HepG2 (cell line): Measurements from ENCODE around the gene PWP1. TPM values are rescaled to one million over a fixed set of nuclear protein-coding genes. Genes with fewer than 3 reads are reported as not detected.

Experiments
- CAMTA2 ChIP-seq: sonication (generic); formaldehyde crosslinking; IDR thresholded peaks from 2 replicates; pipeline ENCODE4 v1.4.0; 2020; ENCODE audit warnings: mild to moderate bottlenecking, missing genetic modification reagents, borderline replicate concordance
- HNRNPH1 ChIP-seq: fragments of 200-400 bp; formaldehyde crosslinking; optimal IDR thresholded peaks from 2 replicates; pipeline ENCODE3; 2017; ENCODE audit warnings: mild to moderate bottlenecking, low read depth, low read length
- MNT ChIP-seq: fragments of 450-650 bp; IDR thresholded peaks from 2 replicates; pipeline ENCODE4 v1.6.1; 2016
- NAIF1 ChIP-seq: sonication (generic); formaldehyde crosslinking; IDR thresholded peaks from 2 replicates; pipeline ENCODE4 v1.5.0; 2020; ENCODE audit warnings: mild to moderate bottlenecking, missing genetic modification reagents, borderline replicate concordance
- NONO ChIP-seq, 2 experiments: fragments of 450-650 bp in 1 of 2; sonication (generic) in 1 of 2; formaldehyde crosslinking in 1 of 2; IDR thresholded peaks in 1 of 2; conservative IDR thresholded peaks in 1 of 2; 2 replicates each; pipeline versions ENCODE4 v1.6.1 to v1.8.0; 2017 to 2022; ENCODE audit warnings: mild to moderate bottlenecking in 1 of 2, missing genetic modification reagents in 1 of 2, moderate library complexity in 1 of 2
- POLR2AphosphoS5 ChIP-seq: IDR thresholded peaks from 2 replicates; pipeline ENCODE4 v1.6.1; 2012; ENCODE audit warnings: low read depth, low read length
- SPEN ChIP-seq: sonication (generic); formaldehyde crosslinking; IDR thresholded peaks from 2 replicates; pipeline ENCODE4 v1.5.1; 2020; ENCODE audit warnings: low read depth, mild to moderate bottlenecking, missing genetic modification reagents
- SRSF9 ChIP-seq: fragments of 200-400 bp; formaldehyde crosslinking; IDR thresholded peaks from 2 replicates; pipeline ENCODE4 v1.6.1; 2018; ENCODE audit warnings: borderline replicate concordance, mild to moderate bottlenecking, low read depth, low read length; ENCODE audit not compliant: insufficient read depth, poor library complexity, severe bottlenecking
- SYNCRIP ChIP-seq: fragments of 200-400 bp; formaldehyde crosslinking; IDR thresholded peaks from 2 replicates; pipeline ENCODE4 v1.6.1; 2018; ENCODE audit warnings: mild to moderate bottlenecking, low read depth, low read length; ENCODE audit not compliant: insufficient read depth
- TRIM24 ChIP-seq: sonication (generic); formaldehyde crosslinking; IDR thresholded peaks from 2 replicates; pipeline ENCODE4 v1.8.0; 2022; ENCODE audit warnings: mild to moderate bottlenecking, missing genetic modification reagents
- ZBTB34 ChIP-seq: sonication (generic); formaldehyde crosslinking; IDR thresholded peaks from 2 replicates; pipeline ENCODE4 v1.8.0; 2022; ENCODE audit warnings: mild to moderate bottlenecking, missing genetic modification reagents
- ZBTB44 ChIP-seq: sonication (generic); formaldehyde crosslinking; IDR thresholded peaks from 2 replicates; pipeline ENCODE4 v1.4.0; 2020; ENCODE audit warnings: missing genetic modification reagents
- ZEB1 ChIP-seq: IDR thresholded peaks from 2 replicates; pipeline ENCODE4 v1.6.1; 2012; ENCODE audit warnings: mild to moderate bottlenecking, low read depth, inconsistent platforms; ENCODE audit not compliant: insufficient replicate concordance
- ZFP36L1 ChIP-seq: sonication (generic); formaldehyde crosslinking; IDR thresholded peaks from 2 replicates; pipeline ENCODE4 v1.8.0; 2022; ENCODE audit warnings: mild to moderate bottlenecking, missing genetic modification reagents, moderate library complexity
- polyA plus RNA-seq, 8 experiments: library from polyadenylated mRNA; depleted of rRNA in 3 of 8; stranded (reverse) in 7 of 8; unstranded in 1 of 8; fragments of >200 nt; fragmentation: Illumina TruSeq in 4 of 8; extraction: Trizol in 4 of 8; gene quantifications; 2 replicates each; pipeline versions ENCODE4 v1.2.1 to v1.2.3, GENCODE V29; 2011 to 2016; ENCODE audit warnings: low read depth in 4 of 8, missing spikeins in 1 of 8, mixed read lengths in 1 of 8; ENCODE audit not compliant: insufficient read depth in 1 of 8
- total RNA-seq, 5 experiments: library from RNA; depleted of rRNA; stranded (reverse); fragments of >200 nt; fragmentation: Illumina TruSeq; extraction: Trizol; gene quantifications; 2 replicates each; pipeline ENCODE4 v1.2.3, GENCODE V29; 2016; ENCODE audit warnings: low read depth in 1 of 5
- TF ChIP-seq, protein P1 (sequence below): sonication (generic); formaldehyde crosslinking; IDR thresholded peaks from 2 replicates; pipeline ENCODE4 v1.4.0; 2020; ENCODE audit warnings: missing genetic modification reagents
- TF ChIP-seq, protein P2 (sequence below): sonication (generic); formaldehyde crosslinking; IDR thresholded peaks from 2 replicates; pipeline ENCODE4 v1.5.1; 2020; ENCODE audit warnings: mild to moderate bottlenecking, missing genetic modification reagents, moderate library complexity
- TF ChIP-seq, protein P3 (sequence below): sonication (generic); formaldehyde crosslinking; IDR thresholded peaks from 2 replicates; pipeline ENCODE4 v1.8.1; 2022; ENCODE audit warnings: low read depth, mild to moderate bottlenecking, missing genetic modification reagents

PWP1 gene
- total and polyA plus RNA-seq, 2 of the 13 experiments (the other 11 are each of a cell fraction or from before 2014, with no cell fraction given), result 65.9 to 70.2 TPM

GRCh38 chr12:107681836-107682820 is 3.5 kb upstream of the PWP1 start (continued):
- TF ChIP-seq POLR2AphosphoS5 (peak; percentile 99), HNRNPH1 (no peak), ZEB1 (no peak), CAMTA2 (CRISPR knock-in tag) (0 out of 2 replicates have a peak, but pooled peaks have one; percentile 21), SPEN (peak; percentile 72; the same call in 1 of the 2 replicates), ZBTB44 (CRISPR knock-in tag) (no peak), ZFP36L1 (CRISPR knock-in tag) (no peak), SRSF9 (no peak), TRIM24 (CRISPR knock-in tag) (no peak), ZBTB34 (CRISPR knock-in tag) (no peak), NONO (IDR thresholded peaks at IDR 0.05) (no peak), NONO (CRISPR knock-in tag; conservative IDR thresholded peaks at IDR 0.05) (peak; percentile 57; the same call in 1 of the 2 replicates), MNT (no peak), NAIF1 (no peak), SYNCRIP (no peak)
- TF ChIP-seq, protein P1, sequence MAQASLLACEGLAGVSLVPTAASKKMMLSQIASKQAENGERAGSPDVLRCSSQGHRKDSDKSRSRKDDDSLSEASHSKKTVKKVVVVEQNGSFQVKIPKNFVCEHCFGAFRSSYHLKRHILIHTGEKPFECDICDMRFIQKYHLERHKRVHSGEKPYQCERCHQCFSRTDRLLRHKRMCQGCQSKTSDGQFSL (CRISPR knock-in tag), result 0 out of 2 replicates have a peak, but pooled peaks have one; percentile 35
- TF ChIP-seq, protein P2, sequence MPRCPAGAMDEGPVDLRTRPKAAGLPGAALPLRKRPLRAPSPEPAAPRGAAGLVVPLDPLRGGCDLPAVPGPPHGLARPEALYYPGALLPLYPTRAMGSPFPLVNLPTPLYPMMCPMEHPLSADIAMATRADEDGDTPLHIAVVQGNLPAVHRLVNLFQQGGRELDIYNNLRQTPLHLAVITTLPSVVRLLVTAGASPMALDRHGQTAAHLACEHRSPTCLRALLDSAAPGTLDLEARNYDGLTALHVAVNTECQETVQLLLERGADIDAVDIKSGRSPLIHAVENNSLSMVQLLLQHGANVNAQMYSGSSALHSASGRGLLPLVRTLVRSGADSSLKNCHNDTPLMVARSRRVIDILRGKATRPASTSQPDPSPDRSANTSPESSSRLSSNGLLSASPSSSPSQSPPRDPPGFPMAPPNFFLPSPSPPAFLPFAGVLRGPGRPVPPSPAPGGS (CRISPR knock-in tag), result no peak
- TF ChIP-seq, protein P3, sequence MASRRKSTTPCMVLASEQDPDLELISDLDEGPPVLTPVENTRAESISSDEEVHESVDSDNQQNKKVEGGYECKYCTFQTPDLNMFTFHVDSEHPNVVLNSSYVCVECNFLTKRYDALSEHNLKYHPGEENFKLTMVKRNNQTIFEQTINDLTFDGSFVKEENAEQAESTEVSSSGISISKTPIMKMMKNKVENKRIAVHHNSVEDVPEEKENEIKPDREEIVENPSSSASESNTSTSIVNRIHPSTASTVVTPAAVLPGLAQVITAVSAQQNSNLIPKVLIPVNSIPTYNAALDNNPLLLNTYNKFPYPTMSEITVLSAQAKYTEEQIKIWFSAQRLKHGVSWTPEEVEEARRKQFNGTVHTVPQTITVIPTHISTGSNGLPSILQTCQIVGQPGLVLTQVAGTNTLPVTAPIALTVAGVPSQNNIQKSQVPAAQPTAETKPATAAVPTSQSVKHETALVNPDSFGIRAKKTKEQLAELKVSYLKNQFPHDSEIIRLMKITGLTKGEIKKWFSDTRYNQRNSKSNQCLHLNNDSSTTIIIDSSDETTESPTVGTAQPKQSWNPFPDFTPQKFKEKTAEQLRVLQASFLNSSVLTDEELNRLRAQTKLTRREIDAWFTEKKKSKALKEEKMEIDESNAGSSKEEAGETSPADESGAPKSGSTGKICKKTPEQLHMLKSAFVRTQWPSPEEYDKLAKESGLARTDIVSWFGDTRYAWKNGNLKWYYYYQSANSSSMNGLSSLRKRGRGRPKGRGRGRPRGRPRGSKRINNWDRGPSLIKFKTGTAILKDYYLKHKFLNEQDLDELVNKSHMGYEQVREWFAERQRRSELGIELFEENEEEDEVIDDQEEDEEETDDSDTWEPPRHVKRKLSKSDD, result no peak
